Esophagus squamous epithelium (tissue), 5 donors: Measurements from ENCODE around the gene OR4F15. TPM values are rescaled to one million over a fixed set of nuclear protein-coding genes. Genes with fewer than 3 reads are reported as not detected.

ENCODE experiments used
- DNase-seq: peaks from one replicate; lab custom pipeline; 2025; lab: John Stamatoyannopoulos, UW
- H3K27ac ChIP-seq, 4 donors: fragments of 200-600 bp; sonication (generic); one replicate each; pipeline ENCODE4 v1.5.1; 2016 to 2019; ENCODE audit warnings: mild to moderate bottlenecking in 1 of 4
- H3K27me3 ChIP-seq, 4 donors: fragments of 200-600 bp; sonication (generic); 1 replicate in 3 of 4; 2 replicates in 1 of 4; pipeline versions ENCODE4 v1.5.1 to v1.6.0; 2017 to 2021; ENCODE audit warnings: antibody characterized with exemption in 1 of 4
- H3K36me3 ChIP-seq, 3 donors: fragments of 200-600 bp; sonication (generic); one replicate each; pipeline ENCODE4 v1.5.1; 2016 to 2019
- H3K4me1 ChIP-seq, 3 donors: fragments of 200-600 bp; sonication (generic); one replicate each; pipeline ENCODE4 v1.5.1; 2017 to 2019
- H3K4me3 ChIP-seq, 4 donors: fragments of 200-600 bp; sonication (generic); 1 replicate in 3 of 4; 2 replicates in 1 of 4; pipeline ENCODE4 v1.5.1; 2016 to 2019; ENCODE audit warnings: mild to moderate bottlenecking in 2 of 4, moderate library complexity in 1 of 4
- H3K9me3 ChIP-seq, 3 donors: fragments of 200-600 bp; sonication (generic); one replicate each; pipeline ENCODE4 v1.5.1; 2016 to 2019
- CTCF ChIP-seq, 6 experiments: fragments of 450-650 bp in 4 of 6; fragments of 200-600 bp in 2 of 6; sonication (generic) in 2 of 6; IDR thresholded peaks; one replicate each; pipeline ENCODE4 v1.5.1; 2016 to 2019; ENCODE audit warnings: antibody characterized with exemption in 6 of 6, mild to moderate bottlenecking in 4 of 6, moderate library complexity in 4 of 6
- POLR2A ChIP-seq, 4 donors: fragments of 450-650 bp; IDR thresholded peaks; one replicate each; pipeline ENCODE4 v1.6.1; 2017; ENCODE audit warnings: antibody characterized with exemption in 4 of 4, mild to moderate bottlenecking in 4 of 4, moderate library complexity in 3 of 4
- WGBS, 2 donors: methylation state at CpG; one replicate each; pipeline ENCODE4 v1.1.5; 2018; 5-methylcytosine and 5-hydroxymethylcytosine counted together
- intact Hi-C: fragments of 100-400 bp; cut with DNase I; formaldehyde crosslinking; loops from one replicate; pipeline ENCODE4 v1.15.0; 2022
- small RNA-seq, 4 donors: library from RNA; depleted of rRNA; stranded (forward); fragments of <200 nt; gene quantifications; one replicate each; pipeline ENCODE3, GENCODE V24; 2016
- total RNA-seq, 4 donors: library from RNA; depleted of rRNA; stranded (reverse); fragments of >200 nt; gene quantifications; one replicate each; pipeline ENCODE4 v1.1.0, GENCODE V29; 2016
- donor health status: DM: yes; HTN: yes; CAD: no.

The OR4F15 gene
- total RNA-seq, 4 donors from 2014 or later, result 0.19 TPM; not detected in 3

GRCh38 chr15:101852356-101852755, 40.4 kb downstream of the OR4F15 start:
- Histone ChIP-seq H3K36me3 (no peaks in the 10 kb centered on the region), H3K27me3 (peaks cover 0 to 5% (median 0%) of the 10 kb centered on the region in 4 donors), H3K4me1 (no peaks in the 10 kb centered on the region), H3K9me3 (no peaks in the 10 kb centered on the region), H3K27ac (no peak overlapping the region), H3K4me3 (no peak overlapping the region)
- intact Hi-C loops, result no loop called here
- TF ChIP-seq CTCF (IDR thresholded peaks at IDR 0.05) (no peak), POLR2A (IDR thresholded peaks at IDR 0.05) (no peak)
- DNase-seq, result no peak
- WGBS, 2 donors, result 25 to 38% methylated on average over 1 of the region's 1 CpG

Small RNA genes within 50 kb of the gene (small RNA-seq; reads per million reads assigned to genes)
- 0 reads per million in 4 donors for gene RN7SL209P

Other genes with a start within 250 kb of the OR4F15 start
- gene TM2D3, start 159.8 kb upstream of the OR4F15 start, total RNA-seq, result 10 to 100 TPM; 11.0 to 32.2 (median 19.9) TPM
- gene TARS3, start 87.7 kb upstream of the OR4F15 start, total RNA-seq, result 10 to 100 TPM in 1 of 4 donors, 1 to 10 TPM in 3; 2.9 to 16.6 (median 7.8) TPM
- not detected for gene OR4F6, start 8.7 kb upstream of the OR4F15 start, total RNA-seq